Common myeloid progenitor, CD34-positive (primary cell): ENCODE results near the gene VIL1.

Source experiments
- CTCF ChIA-PET: fragments of 350-600 bp; sonication (Branson Sonifier 250); formaldehyde crosslinking; loops from one replicate; lab custom pipeline; 2021; ENCODE audit warnings: antibody characterized with exemption; lab: Charles Lee
- POLR2A ChIA-PET: fragments of 350-600 bp; sonication (Branson Sonifier 250); formaldehyde crosslinking; loops from one replicate; lab custom pipeline; 2021; ENCODE audit warnings: antibody characterized with exemption; lab: Charles Lee
- DNase-seq, 3 donors: peaks; one replicate each; pipeline versions ENCODE4 v3.0.0 to v3.0.0-alpha.2; 2013
- H3K27ac ChIP-seq, 2 experiments: 1 replicate in 1 of 2; 2 replicates in 1 of 2; pipeline ENCODE4 v1.7.0; 2013; ENCODE audit warnings: inconsistent platforms in 2 of 2, low read length in 2 of 2, mild to moderate bottlenecking in 2 of 2, low read depth in 1 of 2, moderate library complexity in 1 of 2; ENCODE audit not compliant: severe bottlenecking in 2 of 2, insufficient read depth in 1 of 2, poor library complexity in 1 of 2
- H3K27me3 ChIP-seq, 5 experiments: replicated peaks in 2 of 5; 1 replicate in 3 of 5; 2 replicates in 2 of 5; pipeline versions ENCODE4 v1.6.1 to v1.7.0; 2013; ENCODE audit warnings: low read length in 4 of 5, mild to moderate bottlenecking in 2 of 5, moderate library complexity in 2 of 5, inconsistent platforms in 1 of 5; ENCODE audit not compliant: insufficient read depth in 5 of 5, control insufficient read depth in 4 of 5
- H3K36me3 ChIP-seq, 4 experiments: 1 replicate in 2 of 4; 2 replicates in 2 of 4; pipeline versions ENCODE4 v1.6.1 to v1.7.0; 2013; ENCODE audit warnings: low read length in 3 of 4, control low read depth in 1 of 4, mild to moderate bottlenecking in 1 of 4; ENCODE audit not compliant: control insufficient read depth in 4 of 4, insufficient read depth in 4 of 4
- H3K4me1 ChIP-seq, 4 experiments: 1 replicate in 3 of 4; 2 replicates in 1 of 4; pipeline versions ENCODE4 v1.6.1 to v1.7.1; 2013; ENCODE audit warnings: low read length in 3 of 4, mild to moderate bottlenecking in 3 of 4, control low read depth in 1 of 4, inconsistent platforms in 1 of 4, moderate library complexity in 1 of 4; ENCODE audit not compliant: control insufficient read depth in 4 of 4, insufficient read depth in 4 of 4; ENCODE audit errors: control extremely low read depth in 1 of 4
- H3K4me3 ChIP-seq, 7 experiments: 1 replicate in 4 of 7; 2 replicates in 3 of 7; pipeline versions ENCODE4 v1.5.1 to v1.7.0; 2013; ENCODE audit warnings: mild to moderate bottlenecking in 7 of 7, low read length in 6 of 7, moderate library complexity in 6 of 7, inconsistent platforms in 2 of 7, low read depth in 2 of 7, control low read depth in 1 of 7; ENCODE audit not compliant: insufficient read depth in 4 of 7, control insufficient read depth in 1 of 7; ENCODE audit errors: extremely low read depth in 1 of 7
- H3K9me3 ChIP-seq, 5 experiments: 1 replicate in 4 of 5; 2 replicates in 1 of 5; pipeline versions ENCODE4 v1.6.1 to v1.7.1; 2013; ENCODE audit warnings: low read length in 4 of 5, mild to moderate bottlenecking in 2 of 5, inconsistent platforms in 1 of 5, low read depth in 1 of 5, moderate library complexity in 1 of 5; ENCODE audit not compliant: control insufficient read depth in 4 of 5, insufficient read depth in 2 of 5; ENCODE audit errors: control extremely low read depth in 1 of 5
- WGBS: methylation state at CpG from one replicate; pipeline ENCODE4 v1.1.5; 2013; ENCODE audit not compliant: insufficient coverage; 5-methylcytosine and 5-hydroxymethylcytosine counted together

Gene VIL1

GRCh38 chr2:218428846-218429558, 10.1 kb downstream of the VIL1 start:
- CTCF ChIA-PET, result interaction anchor here (1.3 kb wide), 1 partner anchor 20 kb away, joined by 6 read pairs; no protein-coding TSS in a partner anchor
- H3K36me3 ChIP-seq, result no peaks in the 10 kb centered on the region

GRCh38 chr2:218429911-218430692, 11.2 kb downstream of the VIL1 start:
- ChIA-PET CTCF (interaction anchor here (0.9 to 2.2 kb wide), 2 partner anchors 12 to 42 kb away, joined by 3 to 7 read pairs; no protein-coding TSS in a partner anchor), POLR2A (no interaction called here)

More at GRCh38 chr2:218428846-218429558, 10.1 kb downstream of the VIL1 start:
- no peaks in the 10 kb centered on the region for H3K27me3 ChIP-seq
- no peak overlapping the region for H3K4me3 ChIP-seq
- no peak for DNase-seq
- H3K4me1 ChIP-seq, result peaks cover 0 to 4% (median 0%) of the 10 kb centered on the region in 4 experiments
- no peak overlapping the region for H3K27ac ChIP-seq
- WGBS, result 99% methylated on average over 20 of the region's 24 CpGs
- POLR2A ChIA-PET, result no interaction called here
- no peaks in the 10 kb centered on the region for H3K9me3 ChIP-seq

GRCh38 chr2:218430721-218431120, 11.8 kb downstream of the VIL1 start:
- Histone ChIP-seq H3K36me3 (no peaks in the 10 kb centered on the region), H3K9me3 (no peaks in the 10 kb centered on the region), H3K4me1 (no peaks in the 10 kb centered on the region), H3K27me3 (no peaks in the 10 kb centered on the region), H3K4me3 (no peak overlapping the region), H3K27ac (no peak overlapping the region)
- CTCF ChIA-PET, result interaction anchor here (0.9 to 2.2 kb wide), 4 partner anchors 9 to 41 kb away, joined by 3 to 7 read pairs (median 4); no protein-coding TSS in a partner anchor
- 100% methylated on average over 8 of the region's 11 CpGs for WGBS
- POLR2A ChIA-PET, result no interaction called here
- no peak for DNase-seq

More at GRCh38 chr2:218429911-218430692, 11.2 kb downstream of the VIL1 start:
- 72% methylated on average over 8 of the region's 9 CpGs for WGBS
- Histone ChIP-seq H3K9me3 (no peaks in the 10 kb centered on the region), H3K4me3 (no peak overlapping the region), H3K27ac (no peak overlapping the region), H3K4me1 (no peaks in the 10 kb centered on the region), H3K27me3 (no peaks in the 10 kb centered on the region), H3K36me3 (no peaks in the 10 kb centered on the region)
- DNase-seq, result no peak

GRCh38 chr2:218431878-218432277, 13.0 kb downstream of the VIL1 start:
- Histone ChIP-seq H3K27ac (no peak overlapping the region), H3K9me3 (no peaks in the 10 kb centered on the region), H3K4me1 (no peaks in the 10 kb centered on the region), H3K36me3 (no peaks in the 10 kb centered on the region), H3K27me3 (no peaks in the 10 kb centered on the region), H3K4me3 (no peak overlapping the region)
- ChIA-PET POLR2A (interaction anchor here (0.6 kb wide), 1 partner anchor 32 kb away, joined by 7 read pairs; no protein-coding TSS in a partner anchor), CTCF (interaction anchor here (1.2 to 2.2 kb wide), 3 partner anchors 10 to 15 kb away, joined by 3 to 7 read pairs (median 4); no protein-coding TSS in a partner anchor)
- DNase-seq, result no peak
- 96% methylated on average over 8 of the region's 10 CpGs for WGBS

- ChIA-PET CTCF (no interaction called here), POLR2A (interaction anchor here (0.6 kb wide), 1 partner anchor 17 kb away, joined by 3 read pairs; no protein-coding TSS in a partner anchor)
- Histone ChIP-seq H3K36me3 (no peaks in the 10 kb centered on the region), H3K4me1 (peaks cover 0 to 2% (median 0%) of the 10 kb centered on the region in 4 experiments), H3K27me3 (no peaks in the 10 kb centered on the region), H3K27ac (no peak overlapping the region), H3K9me3 (no peaks in the 10 kb centered on the region), H3K4me3 (no peak overlapping the region)
- no peak for DNase-seq
- 98% methylated on average over 8 of the region's 8 CpGs for WGBS
These were observed 13.9 kb downstream of the VIL1 start for GRCh38 chr2:218432676-218433365.

GRCh38 chr2:218434456-218434855, 15.5 kb downstream of the VIL1 start:
- Histone ChIP-seq H3K4me3 (no peak overlapping the region), H3K27me3 (no peaks in the 10 kb centered on the region), H3K4me1 (peaks cover 0 to 11% (median 0%) of the 10 kb centered on the region in 4 experiments), H3K36me3 (no peaks in the 10 kb centered on the region), H3K9me3 (no peaks in the 10 kb centered on the region), H3K27ac (no peak overlapping the region)
- WGBS, result 96% methylated on average over 9 of the region's 9 CpGs
- CTCF ChIA-PET, result interaction anchor here (1.4 kb wide), 1 partner anchor 19 kb away, joined by 3 read pairs; no protein-coding TSS in a partner anchor
- POLR2A ChIA-PET, result no interaction called here
- no peak for DNase-seq
